Inferior parietal cortex (tissue), 1 donor: Measurements from ENCODE around the gene MLPH.

ENCODE experiments used
- DNase-seq: peaks from one replicate; pipeline ENCODE4 v3.0.0-alpha.2; 2016; ENCODE audit errors: extremely low spot score

The MLPH gene

GRCh38 chr2:237480556-237480955 lies 6.5 kb upstream of the MLPH start:
- no peak for DNase-seq

- DNase-seq: no peak
Measured at GRCh38 chr2:237480988-237481525, 6.0 kb upstream of the MLPH start.

- DNase-seq: no peak
Measured at GRCh38 chr2:237482485-237482884, 4.6 kb upstream of the MLPH start.

- DNase-seq: no peak
Measured at GRCh38 chr2:237483018-237483731, 3.9 kb upstream of the MLPH start.

GRCh38 chr2:237485304-237485703 lies 1.7 kb upstream of the MLPH start:
- DNase-seq: no peak

GRCh38 chr2:237485844-237486243 lies 1.2 kb upstream of the MLPH start:
- DNase-seq: no peak

GRCh38 chr2:237486334-237486818 lies 675 bp upstream of the MLPH start:
- DNase-seq: no peak

GRCh38 chr2:237487496-237487895 lies 445 bp downstream of the MLPH start:
- no peak for DNase-seq

- DNase-seq: no peak
Measured at GRCh38 chr2:237488295-237488694, 1.2 kb downstream of the MLPH start.

GRCh38 chr2:237488901-237489860 lies 2.1 kb downstream of the MLPH start:
- no peak for DNase-seq

GRCh38 chr2:237490009-237490711 lies 3.1 kb downstream of the MLPH start:
- DNase-seq: no peak

- DNase-seq: no peak
Measured at GRCh38 chr2:237490795-237491194, 3.7 kb downstream of the MLPH start.

GRCh38 chr2:237491515-237492118 lies 4.6 kb downstream of the MLPH start:
- no peak for DNase-seq

GRCh38 chr2:237492137-237492890 lies 5.3 kb downstream of the MLPH start:
- no peak for DNase-seq

- DNase-seq: no peak
Measured at GRCh38 chr2:237494066-237494465, 7.0 kb downstream of the MLPH start.

- no peak for DNase-seq
Measured at GRCh38 chr2:237495521-237496117, 8.6 kb downstream of the MLPH start.

GRCh38 chr2:237496428-237496827 lies 9.4 kb downstream of the MLPH start:
- DNase-seq: no peak

- no peak for DNase-seq
Measured at GRCh38 chr2:237497009-237497837, 10.2 kb downstream of the MLPH start.

- no peak for DNase-seq
Measured at GRCh38 chr2:237497838-237498186, 10.8 kb downstream of the MLPH start.
